ENCODE results near the gene PRDM5.
A peak's percentile ranks its signal among the peaks of the same experiment; 100 is the strongest.

PRDM5 gene

GRCh38 chr4:120765260-120765680, 157.3 kb downstream of the PRDM5 start:
- H3K4me3 ChIP-seq (ENCODE audit: low read depth, low read length), result no peak overlapping the region
- no peak for TF ChIP-seq MAX (IDR thresholded peaks at IDR 0.05; ENCODE audit: low read depth, low read length)

GRCh38 chr4:120763650-120764049, 158.9 kb downstream of the PRDM5 start:
- DNase-seq (ENCODE audit: low read depth), result no peak
- H3K4me3 ChIP-seq (ENCODE audit: low read depth, low read length), result no peak overlapping the region
- TF ChIP-seq CTCF (IDR thresholded peaks at IDR 0.05; ENCODE audit: low read depth, low read length) (no peak), POLR2A (IDR thresholded peaks at IDR 0.05; ENCODE audit: extremely low read depth, insufficient read length) (no peak), MAX (IDR thresholded peaks at IDR 0.05; ENCODE audit: low read depth, low read length) (no peak), MYC (IDR thresholded peaks at IDR 0.05; ENCODE audit: low read depth, low read length) (no peak)

More at GRCh38 chr4:120765260-120765680, 157.3 kb downstream of the PRDM5 start:
- DNase-seq (ENCODE audit: low read depth), result no peak

GRCh38 chr4:120761070-120761469, 161.5 kb downstream of the PRDM5 start:
- DNase-seq (ENCODE audit: low read depth), result no peak
- H3K4me3 ChIP-seq (ENCODE audit: low read depth, low read length), result no peak overlapping the region
- TF ChIP-seq POLR2A (IDR thresholded peaks at IDR 0.05; ENCODE audit: extremely low read depth, insufficient read length), result no peak

- H3K4me3 ChIP-seq (ENCODE audit: low read depth, low read length), result no peak overlapping the region
- TF ChIP-seq MYC (IDR thresholded peaks at IDR 0.05; ENCODE audit: low read depth, low read length) (no peak), MAX (IDR thresholded peaks at IDR 0.05; ENCODE audit: low read depth, low read length) (no peak), POLR2A (IDR thresholded peaks at IDR 0.05; ENCODE audit: extremely low read depth, insufficient read length) (no peak), CTCF (IDR thresholded peaks at IDR 0.05; ENCODE audit: low read depth, low read length) (no peak)
Measured at GRCh38 chr4:120760047-120760446, 162.5 kb downstream of the PRDM5 start.

GRCh38 chr4:120755864-120756263, 166.7 kb downstream of the PRDM5 start:
- H3K4me3 ChIP-seq (ENCODE audit: low read depth, low read length), result no peak overlapping the region
- TF ChIP-seq MAX (IDR thresholded peaks at IDR 0.05; ENCODE audit: low read depth, low read length) (no peak), MYC (IDR thresholded peaks at IDR 0.05; ENCODE audit: low read depth, low read length) (no peak), CTCF (IDR thresholded peaks at IDR 0.05; ENCODE audit: low read depth, low read length) (no peak), POLR2A (IDR thresholded peaks at IDR 0.05; ENCODE audit: extremely low read depth, insufficient read length) (no peak)
- DNase-seq (ENCODE audit: low read depth), result no peak

More at GRCh38 chr4:120760047-120760446, 162.5 kb downstream of the PRDM5 start:
- DNase-seq (ENCODE audit: low read depth), result no peak

- TF ChIP-seq MYC (IDR thresholded peaks at IDR 0.05; ENCODE audit: low read depth, low read length) (no peak), MAX (IDR thresholded peaks at IDR 0.05; ENCODE audit: low read depth, low read length) (no peak), POLR2A (IDR thresholded peaks at IDR 0.05; ENCODE audit: extremely low read depth, insufficient read length) (no peak), CTCF (IDR thresholded peaks at IDR 0.05; ENCODE audit: low read depth, low read length) (no peak)
- no peak for DNase-seq (ENCODE audit: low read depth)
- H3K4me3 ChIP-seq (ENCODE audit: low read depth, low read length), result no peak overlapping the region
Measured at GRCh38 chr4:120754590-120754989, 167.9 kb downstream of the PRDM5 start.

- DNase-seq (ENCODE audit: low read depth), result peak; percentile 2
- no peak for TF ChIP-seq CTCF (IDR thresholded peaks at IDR 0.05; ENCODE audit: low read depth, low read length)
- TF ChIP-seq POLR2A (IDR thresholded peaks at IDR 0.05; ENCODE audit: extremely low read depth, insufficient read length), result no peak
- TF ChIP-seq MYC (IDR thresholded peaks at IDR 0.05; ENCODE audit: low read depth, low read length), result no peak
- TF ChIP-seq MAX (IDR thresholded peaks at IDR 0.05; ENCODE audit: low read depth, low read length), result no peak
- no peak overlapping the region for H3K4me3 ChIP-seq (ENCODE audit: low read depth, low read length)
Measured at GRCh38 chr4:120753854-120754253, 168.7 kb downstream of the PRDM5 start.

All from NB4 (cell line).